Measurements from ENCODE around the gene SLC8A2. TPM values are rescaled to one million over a fixed set of nuclear protein-coding genes. Genes with fewer than 3 reads are reported as not detected.

Gene SLC8A2
- total and polyA plus RNA-seq, 8 donors, result 0.06 to 0.34 (median 0.20) TPM; not detected in 1

DNA sequence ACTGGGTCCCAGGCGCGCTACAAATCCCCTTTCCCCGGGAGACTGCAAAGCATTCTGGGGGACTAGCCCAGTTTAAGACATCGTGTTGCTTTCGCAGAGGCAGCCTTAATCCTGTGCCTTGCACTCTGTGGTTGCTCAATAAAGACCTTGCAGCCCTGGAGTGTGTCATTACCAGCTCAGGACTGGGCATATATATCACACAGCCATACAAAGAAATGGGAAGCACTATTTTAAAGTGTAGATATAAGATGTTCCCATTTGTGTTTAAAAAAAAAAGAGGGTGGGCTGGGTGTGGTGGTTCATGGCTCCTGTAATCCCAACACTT, 32.1 kb upstream of the SLC8A2 start:
- TF ChIP-seq, protein P1, sequence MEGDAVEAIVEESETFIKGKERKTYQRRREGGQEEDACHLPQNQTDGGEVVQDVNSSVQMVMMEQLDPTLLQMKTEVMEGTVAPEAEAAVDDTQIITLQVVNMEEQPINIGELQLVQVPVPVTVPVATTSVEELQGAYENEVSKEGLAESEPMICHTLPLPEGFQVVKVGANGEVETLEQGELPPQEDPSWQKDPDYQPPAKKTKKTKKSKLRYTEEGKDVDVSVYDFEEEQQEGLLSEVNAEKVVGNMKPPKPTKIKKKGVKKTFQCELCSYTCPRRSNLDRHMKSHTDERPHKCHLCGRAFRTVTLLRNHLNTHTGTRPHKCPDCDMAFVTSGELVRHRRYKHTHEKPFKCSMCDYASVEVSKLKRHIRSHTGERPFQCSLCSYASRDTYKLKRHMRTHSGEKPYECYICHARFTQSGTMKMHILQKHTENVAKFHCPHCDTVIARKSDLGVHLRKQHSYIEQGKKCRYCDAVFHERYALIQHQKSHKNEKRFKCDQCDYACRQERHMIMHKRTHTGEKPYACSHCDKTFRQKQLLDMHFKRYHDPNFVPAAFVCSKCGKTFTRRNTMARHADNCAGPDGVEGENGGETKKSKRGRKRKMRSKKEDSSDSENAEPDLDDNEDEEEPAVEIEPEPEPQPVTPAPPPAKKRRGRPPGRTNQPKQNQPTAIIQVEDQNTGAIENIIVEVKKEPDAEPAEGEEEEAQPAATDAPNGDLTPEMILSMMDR (IDR thresholded peaks at IDR 0.05), result no peak
- DNase-seq (no peak), ATAC-seq (no peak)
- peaks cover 0 to 73% of the 10 kb centered on the region in 2 donors for H3K36me3 ChIP-seq
- no peak overlapping the region for H3K27ac ChIP-seq
- H3K4me3 ChIP-seq, result no peak overlapping the region
- no peaks in the 10 kb centered on the region for H3K9me3 ChIP-seq
- peaks cover 0 to 20% of the 10 kb centered on the region in 2 donors for H3K4me1 ChIP-seq
- H3K27me3 ChIP-seq, result no peaks in the 10 kb centered on the region
- intact Hi-C loops (cut with DNase I), result no loop called here

GRCh38 chr19:47503130-47503825, 31.6 kb upstream of the SLC8A2 start:
- DNase-seq (peak in 1 of 4 donors; percentile 42), ATAC-seq (no peak)
- Histone ChIP-seq H3K36me3 (peaks cover 0 to 78% of the 10 kb centered on the region in 2 donors), H3K27ac (no peak overlapping the region), H3K9me3 (no peaks in the 10 kb centered on the region), H3K4me3 (no peak overlapping the region), H3K27me3 (no peaks in the 10 kb centered on the region), H3K4me1 (peaks cover 0 to 16% of the 10 kb centered on the region in 2 donors)
- TF ChIP-seq, protein P1 (IDR thresholded peaks at IDR 0.05), result no peak
- intact Hi-C loops (cut with DNase I), result no loop called here

DNA sequence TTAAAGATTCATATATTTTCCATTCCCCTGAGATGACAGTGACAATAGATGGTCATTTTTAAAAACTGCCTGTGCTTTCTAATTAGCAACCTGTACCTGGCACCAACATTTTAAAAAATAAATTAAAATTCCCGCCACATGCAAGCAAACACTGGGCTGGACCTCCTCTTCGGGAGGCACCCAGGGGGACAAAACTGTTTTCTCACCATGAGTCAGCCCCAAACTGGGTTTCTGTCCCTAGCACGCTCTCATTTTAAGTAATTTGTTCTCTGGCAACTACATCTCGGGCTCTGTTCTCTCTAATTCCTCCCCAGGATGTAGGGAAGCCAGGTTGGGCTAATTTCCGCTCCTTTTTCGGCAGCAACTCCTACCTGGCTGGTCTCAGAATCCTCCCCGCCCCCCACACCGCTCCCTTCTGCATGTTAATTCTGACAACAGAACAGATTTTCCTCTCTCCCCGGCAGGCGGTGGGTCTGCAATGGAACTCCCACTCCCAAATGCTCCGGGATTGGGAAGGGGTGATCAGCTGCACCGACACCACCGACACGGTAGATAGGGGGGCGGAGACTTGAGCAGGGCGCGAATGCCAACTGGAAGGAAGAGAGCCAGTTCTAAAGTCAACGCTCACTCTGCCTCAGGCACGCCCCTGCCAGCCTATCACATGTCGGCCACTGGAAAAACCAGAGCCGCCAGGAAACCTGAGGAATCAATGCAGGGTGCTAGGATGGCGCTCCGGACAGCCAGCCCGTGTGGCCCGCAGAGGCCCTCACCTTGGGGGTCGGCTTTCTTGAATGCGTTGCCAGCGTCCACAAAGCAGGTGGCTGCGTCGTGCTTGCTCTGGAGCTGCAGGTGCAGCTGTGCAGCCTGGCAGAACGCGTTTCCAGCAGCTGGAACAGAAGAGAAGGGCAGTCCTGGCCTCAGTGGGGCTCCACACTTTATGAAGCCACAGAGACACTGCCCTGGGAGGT, 28.5 kb upstream of the SLC8A2 start:
- H3K27ac ChIP-seq, result no peak overlapping the region
- TF ChIP-seq, protein P1 (IDR thresholded peaks at IDR 0.05), result no peak
- H3K27me3 ChIP-seq, result no peaks in the 10 kb centered on the region
- H3K4me1 ChIP-seq, result no peaks in the 10 kb centered on the region
- ATAC-seq (no peak), DNase-seq (peak in 1 of 4 donors; percentile 57)
- intact Hi-C loops (cut with DNase I), result no loop called here
- H3K9me3 ChIP-seq, result no peaks in the 10 kb centered on the region
- H3K4me3 ChIP-seq, result no peak overlapping the region
- H3K36me3 ChIP-seq, result peaks cover 0 to 93% of the 10 kb centered on the region in 2 donors

- H3K36me3 ChIP-seq, result peaks cover 0 to 96% of the 10 kb centered on the region in 2 donors
Observed at GRCh38 chr19:47499371-47499770, 27.7 kb upstream of the SLC8A2 start.

More at GRCh38 chr19:47499371-47499770, 27.7 kb upstream of the SLC8A2 start:
- no peaks in the 10 kb centered on the region for H3K4me1 ChIP-seq
- H3K9me3 ChIP-seq, result no peaks in the 10 kb centered on the region
- intact Hi-C loops (cut with DNase I), result no loop called here
- H3K4me3 ChIP-seq, result no peak overlapping the region
- H3K27me3 ChIP-seq, result no peaks in the 10 kb centered on the region
- TF ChIP-seq, protein P1 (IDR thresholded peaks at IDR 0.05), result no peak
- ATAC-seq (no peak), DNase-seq (peak in 1 of 4 donors; percentile 32)
- H3K27ac ChIP-seq, result no peak overlapping the region
